CD14-positive monocyte (primary cell): Measurements from ENCODE around the gene KIAA0753. TPM values are rescaled to one million over a fixed set of nuclear protein-coding genes. Genes with fewer than 3 reads are reported as not detected.

Experiments used
- DNase-seq, 3 donors: peaks; one replicate each; pipeline ENCODE4 v3.0.0-alpha.2; 2011 to 2022
- H2AFZ ChIP-seq: 2 replicates; pipeline ENCODE4 v1.6.0; 2012; ENCODE audit warnings: mild to moderate bottlenecking, low read depth, low read length, inconsistent platforms; ENCODE audit not compliant: insufficient read depth, poor library complexity, severe bottlenecking
- H3K27ac ChIP-seq, 2 donors: 1 replicate in 1 of 2; 2 replicates in 1 of 2; pipeline ENCODE4 v1.5.1; 2012 to 2013; ENCODE audit warnings: low read length in 2 of 2, control low read depth in 1 of 2, inconsistent platforms in 1 of 2, low read depth in 1 of 2, mild to moderate bottlenecking in 1 of 2
- H3K27me3 ChIP-seq, 2 donors: one replicate each; pipeline versions ENCODE4 v1.6.0 to v1.6.1; 2011 to 2013; ENCODE audit warnings: low read length in 2 of 2; ENCODE audit not compliant: control insufficient read depth in 2 of 2, insufficient read depth in 2 of 2
- H3K36me3 ChIP-seq, 2 donors: replicated peaks in 1 of 2; 1 replicate in 1 of 2; 2 replicates in 1 of 2; pipeline versions ENCODE4 v1.5.1 to v1.6.1; 2012 to 2013; ENCODE audit warnings: low read length in 2 of 2, control low read depth in 1 of 2, inconsistent platforms in 1 of 2, mild to moderate bottlenecking in 1 of 2; ENCODE audit not compliant: insufficient read depth in 2 of 2, control insufficient read depth in 1 of 2
- H3K4me1 ChIP-seq, 2 donors: 1 replicate in 1 of 2; 2 replicates in 1 of 2; pipeline versions ENCODE4 v1.5.1 to v1.6.1; 2012 to 2013; ENCODE audit warnings: low read length in 2 of 2, control low read depth in 1 of 2, inconsistent platforms in 1 of 2, mild to moderate bottlenecking in 1 of 2, moderate library complexity in 1 of 2; ENCODE audit not compliant: insufficient read depth in 2 of 2, control insufficient read depth in 1 of 2
- H3K4me2 ChIP-seq: replicated peaks from 2 replicates; pipeline ENCODE3; 2012; ENCODE audit warnings: low read length, moderate library complexity, mild to moderate bottlenecking; ENCODE audit not compliant: poor library complexity, severe bottlenecking; ENCODE audit errors: extremely low read depth
- H3K4me3 ChIP-seq, 3 experiments: fragments of 200-600 bp in 1 of 3; sonication (generic) in 1 of 3; replicated peaks in 1 of 3; 1 replicate in 2 of 3; 2 replicates in 1 of 3; pipeline ENCODE4 v1.5.1; 2011 to 2013; ENCODE audit warnings: low read length in 3 of 3, mild to moderate bottlenecking in 3 of 3, control low read depth in 2 of 3, low read depth in 2 of 3, inconsistent platforms in 1 of 3, moderate library complexity in 1 of 3
- H3K79me2 ChIP-seq: 2 replicates; pipeline ENCODE4 v1.6.0; 2012; ENCODE audit warnings: mild to moderate bottlenecking, control low read depth, inconsistent platforms, low read length, moderate library complexity; ENCODE audit not compliant: insufficient read depth
- H3K9ac ChIP-seq: 2 replicates; pipeline ENCODE4 v1.6.0; 2017; ENCODE audit warnings: low read length, mild to moderate bottlenecking; ENCODE audit not compliant: insufficient read depth, poor library complexity, severe bottlenecking
- H3K9me3 ChIP-seq, 2 donors: replicated peaks in 1 of 2; 1 replicate in 1 of 2; 2 replicates in 1 of 2; pipeline versions ENCODE4 v1.5.1 to v1.6.1; 2012 to 2013; ENCODE audit warnings: low read length in 2 of 2, control low read depth in 1 of 2; ENCODE audit not compliant: control insufficient read depth in 1 of 2, insufficient read depth in 1 of 2
- H4K20me1 ChIP-seq: 2 replicates; pipeline ENCODE4 v1.6.0; 2012; ENCODE audit warnings: mild to moderate bottlenecking, low read length, control low read depth, moderate library complexity; ENCODE audit not compliant: insufficient read depth
- H3K27ac Mint-ChIP-seq, 7 donors: one replicate each; pipeline ENCODE4 v1.8.0; 2020; ENCODE audit warnings: mild to moderate bottlenecking in 7 of 7, mixed read lengths in 7 of 7, moderate library complexity in 6 of 7, inconsistent platforms in 2 of 7
- H3K27me3 Mint-ChIP-seq, 3 donors: one replicate each; pipeline ENCODE4 v1.8.0; 2021 to 2022; ENCODE audit warnings: low read depth in 3 of 3, mild to moderate bottlenecking in 3 of 3, mixed read lengths in 3 of 3, moderate library complexity in 3 of 3, inconsistent platforms in 1 of 3
- H3K36me3 Mint-ChIP-seq, 2 donors: one replicate each; pipeline ENCODE4 v1.8.0; 2020; ENCODE audit warnings: mixed read lengths in 2 of 2, inconsistent platforms in 1 of 2, mild to moderate bottlenecking in 1 of 2
- H3K4me1 Mint-ChIP-seq: one replicate; pipeline ENCODE4 v1.8.0; 2020; ENCODE audit warnings: mild to moderate bottlenecking, mixed read lengths
- H3K4me3 Mint-ChIP-seq, 2 donors: one replicate each; pipeline ENCODE4 v1.8.0; 2020; ENCODE audit warnings: mild to moderate bottlenecking in 2 of 2, mixed read lengths in 2 of 2, moderate library complexity in 1 of 2
- H3K9me3 Mint-ChIP-seq, 7 donors: one replicate each; pipeline ENCODE4 v1.8.0; 2020 to 2022; ENCODE audit warnings: mixed read lengths in 7 of 7, mild to moderate bottlenecking in 6 of 7, moderate library complexity in 6 of 7, inconsistent platforms in 2 of 7
- WGBS: methylation state at CpG from one replicate; pipeline ENCODE4 v1.1.5; 2013; ENCODE audit warnings: missing lambda C conversion rate; ENCODE audit not compliant: insufficient coverage; 5-methylcytosine and 5-hydroxymethylcytosine counted together
- intact Hi-C, 2 donors: fragments of 100-400 bp; cut with micrococcal nuclease; formaldehyde crosslinking; loops; one replicate each; pipeline versions ENCODE4 v1.15.0 to v1.15.1; 2023
- polyA plus RNA-seq, 3 donors: library from polyadenylated mRNA; depleted of rRNA in 1 of 3; unstranded in 2 of 3; stranded (reverse) in 1 of 3; fragments of 300-500 nt in 2 of 3; fragments of >200 nt in 1 of 3; fragmentation: Illumina TruSeq in 2 of 3; gene quantifications; 1 replicate in 2 of 3; 2 replicates in 1 of 3; pipeline ENCODE4 v1.2.3, GENCODE V29; 2012 to 2021
- TF ChIP-seq, protein P1 (sequence below): fragments of 200-600 bp; IDR thresholded peaks from one replicate; pipeline ENCODE4 v1.8.0; 2022; ENCODE audit warnings: antibody characterized with exemption, mild to moderate bottlenecking

Gene KIAA0753
- polyA plus RNA-seq, 3 donors, result 1.7 to 6.6 (median 3.5) TPM

DNA sequence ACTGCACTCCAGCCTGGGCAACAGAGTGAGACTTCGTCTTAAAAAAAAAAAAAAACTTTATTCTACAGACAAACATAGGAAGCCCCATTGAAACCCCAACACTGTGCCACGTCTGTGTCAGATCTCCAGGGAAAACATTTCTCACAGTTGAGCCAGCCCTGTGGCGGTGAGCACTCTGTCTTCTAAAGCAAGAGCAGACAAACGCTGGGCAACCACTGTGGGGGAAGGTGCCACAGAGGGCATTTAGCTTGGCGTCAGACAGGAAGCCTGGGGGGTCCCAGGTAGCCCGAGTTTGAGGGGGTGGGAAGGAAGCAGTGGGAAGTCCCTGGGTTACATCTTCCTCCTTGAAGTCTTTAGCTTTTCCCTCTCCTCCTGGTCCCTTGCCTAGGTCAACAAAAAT, 27.0 kb upstream of the KIAA0753 start:
- Histone ChIP-seq H3K9ac (no peak overlapping the region), H3K4me3 (no peak overlapping the region), H3K27ac (no peak overlapping the region), H3K4me2 (no peak overlapping the region), H2AFZ (no peak overlapping the region), H4K20me1 (no peaks in the 10 kb centered on the region), H3K36me3 (no peaks in the 10 kb centered on the region), H3K4me1 (no peaks in the 10 kb centered on the region), H3K9me3 (no peaks in the 10 kb centered on the region), H3K79me2 (no peaks in the 10 kb centered on the region), H3K27me3 (peaks cover 0 to 18% of the 10 kb centered on the region in 2 donors)
- Mint-ChIP-seq H3K27me3 (peaks cover 25 to 50% (median 43%) of the 10 kb centered on the region in 3 donors), H3K9me3 (no peaks in the 10 kb centered on the region), H3K27ac (no peak overlapping the region), H3K4me1 (peaks cover 4% of the 10 kb centered on the region), H3K4me3 (peak overlapping the region in 1 of 2 donors; percentile 81), H3K36me3 (no peaks in the 10 kb centered on the region)
- TF ChIP-seq, protein P1, sequence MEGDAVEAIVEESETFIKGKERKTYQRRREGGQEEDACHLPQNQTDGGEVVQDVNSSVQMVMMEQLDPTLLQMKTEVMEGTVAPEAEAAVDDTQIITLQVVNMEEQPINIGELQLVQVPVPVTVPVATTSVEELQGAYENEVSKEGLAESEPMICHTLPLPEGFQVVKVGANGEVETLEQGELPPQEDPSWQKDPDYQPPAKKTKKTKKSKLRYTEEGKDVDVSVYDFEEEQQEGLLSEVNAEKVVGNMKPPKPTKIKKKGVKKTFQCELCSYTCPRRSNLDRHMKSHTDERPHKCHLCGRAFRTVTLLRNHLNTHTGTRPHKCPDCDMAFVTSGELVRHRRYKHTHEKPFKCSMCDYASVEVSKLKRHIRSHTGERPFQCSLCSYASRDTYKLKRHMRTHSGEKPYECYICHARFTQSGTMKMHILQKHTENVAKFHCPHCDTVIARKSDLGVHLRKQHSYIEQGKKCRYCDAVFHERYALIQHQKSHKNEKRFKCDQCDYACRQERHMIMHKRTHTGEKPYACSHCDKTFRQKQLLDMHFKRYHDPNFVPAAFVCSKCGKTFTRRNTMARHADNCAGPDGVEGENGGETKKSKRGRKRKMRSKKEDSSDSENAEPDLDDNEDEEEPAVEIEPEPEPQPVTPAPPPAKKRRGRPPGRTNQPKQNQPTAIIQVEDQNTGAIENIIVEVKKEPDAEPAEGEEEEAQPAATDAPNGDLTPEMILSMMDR, result no peak
- 40% methylated on average over 3 of the region's 6 CpGs for WGBS
- intact Hi-C loops, result loop anchor here in 1 of 2 donors (10.0 kb wide), 1 partner anchor 327 kb away; the partner anchor contains the start of gene ALOX12
- DNase-seq, result no peak

DNA sequence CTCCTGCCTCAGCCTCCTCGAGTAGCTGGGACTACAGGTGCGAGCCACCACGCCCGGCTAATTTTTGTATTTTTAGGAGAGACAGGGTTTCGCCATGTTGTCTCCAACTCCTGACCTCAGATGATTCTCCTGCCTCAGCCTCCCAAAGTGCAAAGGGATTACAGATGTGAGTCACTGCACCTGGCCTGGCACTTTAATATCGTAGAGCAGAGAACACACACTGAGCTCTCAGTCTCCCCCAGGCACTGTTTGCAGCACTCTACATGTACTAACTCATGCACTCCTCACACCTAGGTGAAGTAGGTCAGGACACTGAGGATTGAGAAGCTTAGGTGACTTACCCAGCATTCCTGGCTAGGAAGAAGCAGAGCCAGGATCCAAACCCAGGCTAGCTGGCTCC, 26.0 kb upstream of the KIAA0753 start:
- WGBS, result no CpG with 5 or more reads among the region's 6 CpGs
- no peaks in the 10 kb centered on the region for H3K79me2 ChIP-seq
- Mint-ChIP-seq H3K4me3 (no peak overlapping the region), H3K27ac (no peak overlapping the region), H3K9me3 (no peaks in the 10 kb centered on the region), H3K36me3 (no peaks in the 10 kb centered on the region), H3K4me1 (peaks cover 11% of the 10 kb centered on the region), H3K27me3 (peaks cover 27 to 46% (median 38%) of the 10 kb centered on the region in 3 donors)
- no peak overlapping the region for H2AFZ ChIP-seq
- H3K27me3 ChIP-seq, result peaks cover 0 to 20% of the 10 kb centered on the region in 2 donors
- DNase-seq, result no peak
- TF ChIP-seq, protein P1, result no peak
- no peaks in the 10 kb centered on the region for H3K9me3 ChIP-seq
- H3K4me3 ChIP-seq, result no peak overlapping the region
- H3K36me3 ChIP-seq, result no peaks in the 10 kb centered on the region
- no peaks in the 10 kb centered on the region for H4K20me1 ChIP-seq
- intact Hi-C loops, result loop anchor here in 1 of 2 donors (10.0 kb wide), 1 partner anchor 328 kb away; the partner anchor contains the start of gene ALOX12
- no peak overlapping the region for H3K4me2 ChIP-seq
- H3K4me1 ChIP-seq, result peaks cover 2% of the 10 kb centered on the region in 2 donors
- H3K27ac ChIP-seq, result no peak overlapping the region
- H3K9ac ChIP-seq, result no peak overlapping the region
